NCI-H2029 (cell line): ENCODE measurements around the gene NKX2-3.

Experiments
- DNase-seq: peaks from one replicate; lab custom pipeline; 2025; lab: John Stamatoyannopoulos, UW

Gene NKX2-3

DNA sequence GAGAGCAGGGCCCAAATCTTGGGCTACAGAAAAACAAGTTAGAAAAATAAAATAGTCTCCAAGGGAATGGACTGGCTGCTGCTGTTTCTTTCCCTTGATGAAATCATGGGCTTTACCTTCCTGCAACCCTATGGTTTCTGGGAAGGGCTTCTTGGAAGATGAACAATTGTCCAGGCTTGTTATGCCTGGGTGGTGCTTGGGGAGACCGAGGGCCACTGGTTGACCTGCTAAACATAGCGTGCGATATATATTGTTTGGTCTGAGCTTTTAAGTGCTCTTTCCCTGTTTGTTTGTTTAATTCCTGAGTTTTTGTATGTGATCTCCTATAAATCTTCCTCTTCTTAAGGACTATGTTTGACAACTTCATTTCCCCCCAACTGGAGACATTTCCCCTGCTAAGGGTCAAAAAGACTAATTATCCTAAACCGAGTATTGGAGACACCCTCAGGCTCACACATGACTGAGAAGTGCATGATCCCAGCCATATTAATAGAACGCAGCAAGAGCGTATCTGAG is 49.6 kb downstream of the NKX2-3 start:
- no peak for DNase-seq

GRCh38 chr10:99583687-99584086 is 50.9 kb downstream of the NKX2-3 start:
- no peak for DNase-seq
